Measurements from ENCODE around the gene RHOF.
"Not testable (repeated sequence)": the region's sequence is repeated elsewhere in the genome, so short reads cannot be mapped to it uniquely, and the experiment has no call there.

The RHOF gene

DNA sequence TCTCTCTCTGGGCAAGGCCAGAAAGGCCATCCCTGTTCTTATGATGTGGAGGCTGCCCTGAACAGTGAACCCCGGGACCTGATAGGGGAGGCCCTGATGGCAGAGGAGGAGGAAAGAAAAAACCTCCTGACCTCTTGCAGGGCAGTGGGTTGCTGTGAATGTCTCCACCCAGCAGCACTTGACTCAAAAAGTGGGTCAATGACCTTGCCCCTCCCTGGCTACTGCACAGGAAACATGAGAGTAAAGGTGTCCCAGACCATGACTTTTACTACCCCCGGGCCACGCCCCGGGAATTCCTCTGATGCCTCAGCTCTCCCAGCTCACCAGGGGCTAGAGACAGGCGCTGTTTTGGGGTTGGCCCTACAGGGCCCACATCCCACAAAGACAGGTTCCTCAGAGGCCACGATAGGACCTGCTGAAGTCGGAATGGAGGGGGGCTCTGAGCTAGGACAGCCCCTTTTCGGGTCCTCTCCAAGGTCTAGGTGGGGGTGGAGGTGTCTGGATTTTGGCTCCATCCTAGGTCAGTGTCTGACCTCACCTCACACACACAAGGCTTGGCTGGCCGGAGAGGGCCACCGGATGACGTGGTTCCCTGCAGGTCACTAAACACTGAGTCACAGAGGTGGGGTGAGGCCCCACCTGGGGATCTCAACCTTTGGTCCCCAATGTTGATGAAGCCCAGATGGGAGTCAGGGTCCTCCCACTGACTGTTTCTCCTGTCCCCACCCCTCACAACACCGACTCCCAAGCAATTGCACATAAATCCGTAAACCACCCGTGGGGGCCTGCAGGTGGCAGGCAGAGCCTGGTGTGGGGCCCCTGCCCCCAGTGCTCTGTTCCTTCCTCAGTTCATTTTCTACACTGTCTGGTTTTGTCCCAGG, 1.6 kb downstream of the RHOF start:
- DNase-seq: no peak

- not testable (repeated sequence) for DNase-seq
Observed at GRCh38 chr12:121790785-121791184, 2.7 kb downstream of the RHOF start.

- peak; percentile 92 for DNase-seq
Observed at GRCh38 chr12:121789800-121790728, 3.4 kb downstream of the RHOF start.

DNA sequence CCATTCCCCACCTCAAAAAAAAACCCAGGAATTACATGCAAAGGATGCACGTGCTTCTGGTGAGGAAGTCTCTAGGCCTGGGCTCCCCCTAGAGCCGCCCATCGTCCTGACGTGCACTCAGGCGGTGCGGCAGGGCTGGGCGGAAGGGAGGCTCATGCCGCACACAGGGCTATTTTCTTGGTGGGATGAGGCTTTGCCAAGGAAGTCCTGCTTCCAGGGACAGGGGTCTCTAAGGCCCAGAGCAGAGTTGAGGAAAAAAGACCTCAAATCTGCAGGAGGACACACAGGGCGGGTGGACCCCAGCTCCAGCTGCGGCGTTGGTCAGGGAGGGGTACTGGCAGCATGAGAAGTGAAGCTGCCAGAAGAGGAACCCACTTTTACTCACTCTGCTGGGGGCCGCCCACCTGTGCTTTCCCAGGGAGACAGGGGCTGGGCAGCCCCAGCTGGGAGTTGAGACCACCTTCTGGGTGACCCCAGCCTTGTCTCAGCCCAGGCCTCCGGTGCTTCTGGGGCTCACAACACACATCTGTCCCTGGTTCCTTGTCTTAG, 4.2 kb downstream of the RHOF start:
- DNase-seq: peak; percentile 62

- no peak for DNase-seq
Observed at GRCh38 chr12:121788176-121788818, 5.2 kb downstream of the RHOF start.

DNA sequence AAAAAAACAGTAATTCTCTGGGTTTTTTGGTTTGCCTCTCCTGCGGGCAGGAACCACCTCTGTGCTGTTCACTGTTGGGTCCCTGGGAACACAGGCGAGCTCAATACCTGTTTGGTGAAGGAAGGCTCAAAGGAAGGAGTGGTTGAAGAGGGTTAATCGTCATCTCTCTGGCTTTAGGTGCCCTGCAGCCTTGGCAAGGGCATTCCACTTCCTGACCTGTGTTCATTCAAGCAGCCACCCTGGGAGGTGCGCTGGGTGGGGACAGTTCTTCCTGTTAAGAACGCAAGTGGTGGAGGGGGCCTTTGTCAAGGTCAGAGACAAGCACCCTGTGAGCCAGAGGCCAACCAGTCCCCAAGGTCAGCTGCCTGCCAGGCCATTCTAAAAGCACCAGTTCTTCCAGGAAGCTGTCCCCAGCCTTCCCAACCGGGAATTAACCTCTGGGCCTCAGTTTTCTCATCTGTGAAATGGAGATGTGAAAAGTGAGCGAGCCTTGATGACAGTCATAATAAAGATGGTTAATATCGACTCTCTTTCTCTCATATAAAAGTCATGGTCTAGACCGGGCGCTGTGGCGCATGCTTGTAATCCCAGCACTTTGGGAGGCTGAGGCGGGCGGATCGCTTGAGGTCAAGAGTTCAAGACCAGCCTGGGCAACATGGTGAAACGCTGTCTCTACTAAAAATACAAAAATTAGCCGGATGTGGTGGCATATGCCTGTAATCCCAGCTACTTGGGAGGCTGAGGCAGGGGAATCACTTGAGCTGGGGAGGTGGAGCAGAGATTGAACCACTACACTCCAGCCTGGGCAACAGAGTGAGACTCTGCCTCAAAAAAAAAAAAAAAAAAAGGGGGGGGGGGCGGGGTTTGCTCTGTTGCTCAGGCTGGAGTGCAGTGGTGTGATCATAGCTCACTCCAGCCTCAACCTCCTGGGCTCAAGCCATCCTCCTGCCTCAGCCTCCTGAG, 6.1 kb downstream of the RHOF start:
- DNase-seq: peak; percentile 64

- peak; percentile 60 for DNase-seq
Observed at GRCh38 chr12:121786440-121786825, 7.1 kb downstream of the RHOF start.

DNA sequence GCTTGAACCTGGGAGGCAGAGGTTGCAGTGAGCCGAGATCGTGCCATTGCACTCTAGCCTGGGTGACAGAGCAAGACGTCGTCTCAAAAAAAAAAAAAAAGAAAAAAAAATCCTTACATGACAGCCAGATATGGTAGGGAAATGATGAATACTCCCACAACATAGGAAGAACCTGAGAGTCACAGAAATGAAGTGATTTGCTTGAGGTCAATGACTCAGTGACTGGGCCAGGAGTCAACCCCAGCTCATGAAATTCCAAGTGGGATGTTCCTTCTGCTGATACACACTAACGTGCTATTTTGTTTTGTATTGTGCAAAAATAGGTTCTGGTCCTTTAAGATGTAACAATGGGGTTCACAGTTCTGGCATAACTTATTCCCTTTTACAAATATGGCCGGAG, 9.0 kb downstream of the RHOF start:
- DNase-seq: no peak

- DNase-seq: no peak
Observed at GRCh38 chr12:121783766-121784165, 9.7 kb downstream of the RHOF start.

- DNase-seq: no peak
Observed at GRCh38 chr12:121781998-121782979, 11.2 kb downstream of the RHOF start.

- no peak for DNase-seq
Observed at GRCh38 chr12:121781484-121781997, 11.9 kb downstream of the RHOF start.

- no peak for DNase-seq
Observed at GRCh38 chr12:121780429-121780828, 13.1 kb downstream of the RHOF start.

GRCh38 chr12:121779422-121779895, 14.0 kb downstream of the RHOF start:
- DNase-seq: no peak

- DNase-seq: no peak
Observed at GRCh38 chr12:121778567-121779421, 14.7 kb downstream of the RHOF start.

GRCh38 chr12:121776190-121777098, 17.0 kb downstream of the RHOF start:
- peak; percentile 94 for DNase-seq

- no peak for DNase-seq
Observed at GRCh38 chr12:121775501-121775900, 18.0 kb downstream of the RHOF start.

DNA sequence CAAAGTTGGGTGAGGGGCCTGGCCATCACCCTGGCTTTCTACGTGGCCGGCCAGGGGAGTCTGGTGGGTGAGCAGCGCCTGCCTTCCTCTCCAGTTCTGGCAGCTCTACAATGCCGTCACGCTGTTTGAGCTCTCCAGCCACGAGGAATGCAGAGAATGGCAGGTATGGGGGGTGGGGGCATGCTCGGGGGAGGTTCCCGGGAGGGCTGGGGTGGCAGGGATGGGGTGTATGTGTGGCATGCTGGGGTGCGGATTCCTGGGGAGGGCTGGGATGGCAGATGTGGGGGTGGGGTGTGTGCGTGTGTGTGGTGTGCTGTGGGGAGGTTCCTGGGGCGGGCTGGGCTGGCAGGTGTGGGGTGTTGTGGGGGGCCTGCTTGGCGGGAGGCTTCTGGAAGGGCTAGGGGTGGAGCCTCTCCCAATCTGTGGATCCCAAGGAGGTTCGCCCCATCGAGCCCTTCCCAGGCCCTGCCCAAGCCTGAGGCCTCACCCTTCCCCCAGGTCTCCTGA, 18.5 kb downstream of the RHOF start:
- no peak for DNase-seq

Measured in activated T-cell treated with anti-CD3 and anti-CD28 coated beads, Interleukin-2, amount 50 U/mL, for 1 hour (primary cell).